H1 (cell line): ENCODE measurements around the gene CLPTM1L. TPM values are rescaled to one million over a fixed set of nuclear protein-coding genes. Genes with fewer than 3 reads are reported as not detected.

ENCODE experiments used
- CTCF ChIA-PET: fragments of 300-600 bp; sonication (Branson Sonifier 250); formaldehyde crosslinking; loops from one replicate; lab custom pipeline; 2021; ENCODE audit not compliant: partially characterized antibody; lab: Charles Lee
- POLR2A ChIA-PET: fragments of 300-600 bp; sonication (Branson Sonifier 250); formaldehyde crosslinking; loops from one replicate; lab custom pipeline; 2021; ENCODE audit warnings: inconsistent platforms; ENCODE audit not compliant: partially characterized antibody; lab: Charles Lee
- DNase-seq, 2 experiments: peaks; one replicate each; pipeline versions ENCODE4 v3.0.0 to v3.0.0-alpha.2; 2010 to 2022; ENCODE audit warnings: low spot score in 2 of 2, low read depth in 1 of 2, mixed read lengths in 1 of 2
- FAIRE-seq: peaks from 2 replicates; lab custom pipeline; 2011; peaks lifted over from hg19 to GRCh38; lab: Jason Lieb, UNC
- H2AFZ ChIP-seq: 2 replicates; pipeline ENCODE4 v1.8.1; 2012; ENCODE audit warnings: low read length, inconsistent platforms
- H2AK5ac ChIP-seq: 2 replicates; pipeline ENCODE4 v1.6.1; 2013; ENCODE audit warnings: low read depth, low read length
- H2BK120ac ChIP-seq: replicated peaks from 2 replicates; pipeline ENCODE3; 2013; ENCODE audit warnings: low read depth, low read length, inconsistent platforms
- H2BK12ac ChIP-seq: 2 replicates; pipeline ENCODE4 v1.6.1; 2013; ENCODE audit warnings: low read depth, low read length
- H2BK15ac ChIP-seq: 2 replicates; pipeline ENCODE4 v1.6.1; 2013; ENCODE audit warnings: low read length
- H2BK20ac ChIP-seq: 2 replicates; pipeline ENCODE4 v1.6.1; 2013; ENCODE audit warnings: low read length
- H2BK5ac ChIP-seq: 2 replicates; pipeline ENCODE4 v1.6.1; 2013; ENCODE audit warnings: low read depth, low read length
- H3K14ac ChIP-seq: 2 replicates; pipeline ENCODE4 v1.6.1; 2013; ENCODE audit warnings: inconsistent platforms; ENCODE audit not compliant: insufficient read length
- H3K18ac ChIP-seq: 2 replicates; pipeline ENCODE4 v1.6.1; 2013; ENCODE audit warnings: low read length; ENCODE audit errors: extremely low read depth
- H3K23ac ChIP-seq: 2 replicates; pipeline ENCODE4 v1.6.1; 2013; ENCODE audit warnings: inconsistent platforms; ENCODE audit not compliant: insufficient read length
- H3K23me2 ChIP-seq: 2 replicates; pipeline ENCODE4 v1.6.1; 2013; ENCODE audit warnings: low read depth, low read length
- H3K27ac ChIP-seq: 2 replicates; pipeline ENCODE4 v1.6.1; 2011; ENCODE audit warnings: low read depth, low read length, inconsistent platforms
- H3K27me3 ChIP-seq, 4 experiments: replicated peaks in 1 of 4; 1 replicate in 1 of 4; 2 replicates in 3 of 4; pipeline versions ENCODE4 v1.6.1 to v1.8.1; 2011 to 2013; ENCODE audit warnings: low read length in 3 of 4, mild to moderate bottlenecking in 3 of 4, inconsistent platforms in 2 of 4, mixed read lengths in 2 of 4, moderate library complexity in 1 of 4; ENCODE audit not compliant: control insufficient read depth in 3 of 4, insufficient read depth in 3 of 4; ENCODE audit errors: extremely low read depth in 1 of 4
- H3K36me3 ChIP-seq, 4 experiments: 2 replicates each; pipeline versions ENCODE4 v1.6.1 to v1.8.1; 2011 to 2013; ENCODE audit warnings: mild to moderate bottlenecking in 4 of 4, low read length in 3 of 4, moderate library complexity in 2 of 4, control low read depth in 1 of 4, inconsistent platforms in 1 of 4; ENCODE audit not compliant: insufficient read depth in 4 of 4, control insufficient read depth in 2 of 4
- H3K4ac ChIP-seq: replicated peaks from 2 replicates; pipeline ENCODE3; 2013; ENCODE audit warnings: low read length, low read depth, mixed read lengths, inconsistent platforms; ENCODE audit not compliant: insufficient read length
- H3K4me1 ChIP-seq, 4 experiments: replicated peaks in 1 of 4; 1 replicate in 1 of 4; 2 replicates in 3 of 4; pipeline versions ENCODE4 v1.6.1 to v1.8.1; 2011 to 2013; ENCODE audit warnings: low read length in 3 of 4, inconsistent platforms in 2 of 4, mixed read lengths in 1 of 4; ENCODE audit not compliant: insufficient read depth in 4 of 4, control insufficient read depth in 3 of 4
- H3K4me2 ChIP-seq, 2 experiments: 2 replicates each; pipeline versions ENCODE4 v1.6.1 to v1.8.1; 2011 to 2013; ENCODE audit warnings: low read depth in 2 of 2, low read length in 2 of 2, control low read depth in 1 of 2, inconsistent platforms in 1 of 2, mild to moderate bottlenecking in 1 of 2; ENCODE audit not compliant: insufficient read depth in 1 of 2
- H3K4me3 ChIP-seq, 4 experiments: fragments of 200-600, 300-600 bp in 1 of 4; sonication (generic), shearing (Covaris generic), sonication (Bioruptor Twin) in 1 of 4; 2 replicates each; pipeline versions ENCODE4 v1.5.1 to v1.8.1; 2011 to 2016; ENCODE audit warnings: low read length in 4 of 4, low read depth in 3 of 4, control low read depth in 2 of 4, inconsistent platforms in 2 of 4, mild to moderate bottlenecking in 2 of 4, mixed read lengths in 1 of 4, moderate library complexity in 1 of 4; ENCODE audit not compliant: insufficient read depth in 2 of 4; ENCODE audit errors: extremely low read depth in 1 of 4
- H3K56ac ChIP-seq: replicated peaks from 2 replicates; pipeline ENCODE3; 2013; ENCODE audit warnings: low read depth, mild to moderate bottlenecking, mixed read lengths, low read length, inconsistent platforms; ENCODE audit not compliant: insufficient read length
- H3K79me1 ChIP-seq: 2 replicates; pipeline ENCODE4 v1.6.1; 2013; ENCODE audit warnings: low read depth, low read length, control low read depth
- H3K79me2 ChIP-seq, 2 experiments: 2 replicates each; pipeline versions ENCODE4 v1.6.1 to v1.8.1; 2012 to 2013; ENCODE audit warnings: low read length in 2 of 2, mild to moderate bottlenecking in 2 of 2, inconsistent platforms in 1 of 2; ENCODE audit not compliant: insufficient read depth in 2 of 2, control insufficient read depth in 1 of 2
- H3K9ac ChIP-seq, 4 experiments: replicated peaks in 1 of 4; 1 replicate in 1 of 4; 2 replicates in 3 of 4; pipeline versions ENCODE4 v1.6.1 to v1.8.1; 2011 to 2013; ENCODE audit warnings: low read depth in 3 of 4, low read length in 3 of 4, control low read depth in 2 of 4, mild to moderate bottlenecking in 2 of 4, moderate library complexity in 2 of 4, inconsistent platforms in 1 of 4; ENCODE audit errors: extremely low read depth in 1 of 4
- H3K9me3 ChIP-seq, 2 experiments: 2 replicates each; pipeline versions ENCODE4 v1.6.1 to v1.8.1; 2012 to 2013; ENCODE audit warnings: mild to moderate bottlenecking in 2 of 2, moderate library complexity in 2 of 2, control low read depth in 1 of 2, inconsistent platforms in 1 of 2, low read depth in 1 of 2, low read length in 1 of 2, mixed read lengths in 1 of 2; ENCODE audit not compliant: insufficient read depth in 2 of 2
- H4K20me1 ChIP-seq, 2 experiments: replicated peaks in 1 of 2; 2 replicates each; pipeline versions ENCODE3 to v1.8.1; 2011 to 2013; ENCODE audit warnings: inconsistent platforms in 2 of 2, low read length in 2 of 2, mild to moderate bottlenecking in 1 of 2; ENCODE audit not compliant: insufficient read depth in 2 of 2, control insufficient read depth in 1 of 2
- H4K5ac ChIP-seq: 2 replicates; pipeline ENCODE4 v1.6.1; 2013; ENCODE audit warnings: low read length, low read depth, mixed read lengths, inconsistent platforms; ENCODE audit not compliant: insufficient read length
- H4K8ac ChIP-seq: 2 replicates; pipeline ENCODE4 v1.8.0; 2013; ENCODE audit warnings: mild to moderate bottlenecking, moderate library complexity, low read length, inconsistent platforms; ENCODE audit not compliant: insufficient read depth; ENCODE audit errors: extremely low read depth
- H4K91ac ChIP-seq: replicated peaks from 2 replicates; pipeline ENCODE3; 2013; ENCODE audit warnings: low read length, mixed read lengths, inconsistent platforms; ENCODE audit not compliant: insufficient read length
- BCL11A ChIP-seq, 2 experiments: IDR thresholded peaks; one replicate each; pipeline ENCODE4 v1.6.1; 2011; ENCODE audit warnings: low read depth in 2 of 2, low read length in 2 of 2, mild to moderate bottlenecking in 2 of 2
- KDM1A ChIP-seq: fragments of 200-600, 300-600 bp; sonication (generic); IDR thresholded peaks from 2 replicates; pipeline ENCODE4 v1.7.1; 2016; ENCODE audit warnings: mild to moderate bottlenecking, low read length, borderline replicate concordance
- WGBS, 2 experiments: shearing (Covaris generic) in 1 of 2; methylation state at CpG; one replicate each; pipeline versions ENCODE4 v1.1.6 to v1.1.7; 2013 to 2015; ENCODE audit warnings: low lambda C conversion rate in 2 of 2, mixed read lengths in 2 of 2, inconsistent platforms in 1 of 2, low coverage in 1 of 2, missing lambda C conversion rate in 1 of 2; ENCODE audit not compliant: insufficient replicate concordance in 2 of 2, insufficient coverage in 1 of 2, insufficient read length in 1 of 2; ENCODE audit errors: extremely low coverage in 1 of 2, missing lambda C conversion rate in 1 of 2; 5-methylcytosine and 5-hydroxymethylcytosine counted together
- polyA plus RNA-seq, 7 experiments: library from polyadenylated mRNA; depleted of rRNA in 3 of 7; stranded (reverse) in 5 of 7; unstranded in 2 of 7; fragments of >200 nt in 5 of 7; fragments of 200-250 nt in 2 of 7; gene quantifications; 1 replicate in 5 of 7; 2 replicates in 1 of 7; 4 replicates in 1 of 7; pipeline versions ENCODE4 v1.2.1 to v1.2.3, GENCODE V29; 2011 to 2013; ENCODE audit warnings: missing spikeins in 2 of 7, mixed read lengths in 2 of 7
- total RNA-seq: library from RNA; stranded (reverse); fragmentation: NEBNext Ultra II Directional; extraction: Animal tissue kit (Norgen Biotek cat#: 25700); gene quantifications from 2 replicates; pipeline ENCODE4 v1.2.1, GENCODE V29; 2021
- TF ChIP-seq, protein P1 (sequence below): IDR thresholded peaks from 2 replicates; pipeline ENCODE4 v1.6.1; 2011; ENCODE audit warnings: low read length, improper control_type of control experiment

CLPTM1L gene
- total and polyA plus RNA-seq, 2 of the 8 experiments (the other 6 are each of a cell fraction or from before 2014, with no cell fraction given) = 102 to 119 TPM

DNA sequence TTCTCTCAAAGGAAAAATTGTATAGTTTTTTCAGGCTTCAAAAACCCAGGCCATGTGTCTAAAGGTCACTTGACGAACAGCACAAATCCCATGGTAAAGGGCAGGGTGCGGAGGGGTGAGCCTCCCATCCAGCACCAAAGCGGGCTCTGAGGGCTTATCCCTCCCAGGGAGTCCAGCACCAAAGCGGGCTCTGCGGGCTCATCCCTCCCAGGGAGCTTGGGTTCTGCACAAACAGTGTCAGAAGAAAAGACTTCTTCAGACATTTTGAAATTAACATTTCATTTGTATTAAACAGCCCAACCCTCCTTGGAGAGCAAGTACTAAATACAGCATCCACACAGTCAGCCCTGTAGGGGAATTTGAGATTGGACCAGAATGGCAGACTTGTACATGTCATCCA, 43.0 kb upstream of the CLPTM1L start:
- H3K56ac ChIP-seq = peak overlapping the region; percentile 13
- H3K4me1 ChIP-seq = peaks cover 0 to 11% (median 6%) of the 10 kb centered on the region in 4 experiments; a peak in 5 of 7 replicates
- H2BK12ac ChIP-seq = no peak overlapping the region
- H4K20me1 ChIP-seq = peaks cover 5 to 7% of the 10 kb centered on the region in 2 experiments
- no peak overlapping the region for H3K4me2 ChIP-seq
- no peak overlapping the region for H2AFZ ChIP-seq
- H3K18ac ChIP-seq = no peak overlapping the region
- H3K9me3 ChIP-seq = no peaks in the 10 kb centered on the region
- no peak overlapping the region for H2BK120ac ChIP-seq
- no peaks in the 10 kb centered on the region for H3K36me3 ChIP-seq
- H2BK20ac ChIP-seq = peak overlapping the region; percentile 43; the same call in 1 of the 2 replicates
- H4K5ac ChIP-seq = no peak overlapping the region
- TF ChIP-seq, protein P1, sequence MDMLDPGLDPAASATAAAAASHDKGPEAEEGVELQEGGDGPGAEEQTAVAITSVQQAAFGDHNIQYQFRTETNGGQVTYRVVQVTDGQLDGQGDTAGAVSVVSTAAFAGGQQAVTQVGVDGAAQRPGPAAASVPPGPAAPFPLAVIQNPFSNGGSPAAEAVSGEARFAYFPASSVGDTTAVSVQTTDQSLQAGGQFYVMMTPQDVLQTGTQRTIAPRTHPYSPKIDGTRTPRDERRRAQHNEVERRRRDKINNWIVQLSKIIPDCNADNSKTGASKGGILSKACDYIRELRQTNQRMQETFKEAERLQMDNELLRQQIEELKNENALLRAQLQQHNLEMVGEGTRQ = no peak
- TF ChIP-seq BCL11A (IDR thresholded peaks at IDR 0.05; ENCODE audit: low read depth in 2 of 2, low read length in 2 of 2) (no peak), KDM1A (no peak)
- TF ChIP-seq, all 59 proteins: peak for 0
- Histone ChIP-seq H3K9ac (no peak overlapping the region), H3K4me3 (no peak overlapping the region), H3K27ac (no peak overlapping the region), H3K23ac (no peak overlapping the region), H3K27me3 (peaks cover 9 to 40% (median 30%) of the 10 kb centered on the region in 4 experiments), H2AK5ac (no peak overlapping the region), H2BK15ac (no peak overlapping the region), H4K91ac (no peak overlapping the region), H3K4ac (no peak overlapping the region), H2BK5ac (no peak overlapping the region), H3K79me1 (no peaks in the 10 kb centered on the region), H3K79me2 (no peaks in the 10 kb centered on the region), H4K8ac (no peak overlapping the region), H3K23me2 (peaks cover 18% of the 10 kb centered on the region; the same call in 1 of the 2 replicates), H3K14ac (no peak overlapping the region)
- ChIA-PET POLR2A (interaction anchor here (1.0 kb wide), 1 partner anchor 21 kb away, joined by 3 read pairs; no protein-coding TSS in a partner anchor), CTCF (no interaction called here)
- FAIRE-seq (no peak), DNase-seq (no peak)
- 84% methylated on average over 5 of the region's 5 CpGs; no CpG with 5 or more reads in 1 of the 2 experiments for WGBS, 2 experiments
